HS-5 (cell line): ENCODE measurements around the gene NELFE.

ENCODE experiments used
- DNase-seq: peaks from one replicate; pipeline ENCODE4 v3.0.0-alpha.2; 2012; ENCODE audit warnings: low read depth

The NELFE gene

DNA sequence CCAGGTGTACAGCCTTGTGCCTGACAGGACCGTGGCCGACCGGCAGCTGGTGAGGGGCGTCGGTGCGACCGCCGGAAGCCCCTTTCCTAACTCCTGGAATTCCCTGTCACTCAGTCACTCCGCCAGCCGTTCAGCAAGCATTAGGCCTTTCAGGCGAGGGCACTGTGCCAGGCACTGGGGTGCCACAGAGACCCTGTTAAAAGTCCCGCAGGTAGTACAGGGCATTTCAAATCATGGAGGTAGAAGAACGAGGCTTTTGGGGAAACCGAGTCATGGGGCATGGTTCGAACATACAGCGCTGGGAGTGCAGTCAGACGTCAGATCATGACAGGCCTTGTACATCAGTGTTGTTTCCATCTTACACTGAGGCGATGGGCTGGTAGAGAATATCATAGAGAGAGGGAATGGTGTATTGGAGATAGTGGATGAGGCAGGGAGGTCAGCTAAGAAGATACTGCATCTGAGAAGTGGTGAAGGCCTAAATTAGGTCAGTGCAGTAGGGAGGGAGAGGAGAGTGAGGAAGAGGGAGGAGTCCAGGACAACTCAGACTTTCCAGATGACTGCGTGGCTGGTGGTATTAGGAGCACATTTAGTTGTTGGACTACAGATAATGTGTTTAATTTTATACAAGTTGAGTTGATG, 14.1 kb upstream of the NELFE start:
- DNase-seq: no peak

GRCh38 chr6:31971993-31972708, 13.4 kb upstream of the NELFE start, which contains the start of gene DXO:
DXO (minus strand) TSS chr6:31972138; CDS start chr6:31971675, 463 bp downstream.
- peak; percentile 97 for DNase-seq

- DNase-seq: no peak
Observed at GRCh38 chr6:31971279-31971992, 12.7 kb upstream of the NELFE start.

DNA sequence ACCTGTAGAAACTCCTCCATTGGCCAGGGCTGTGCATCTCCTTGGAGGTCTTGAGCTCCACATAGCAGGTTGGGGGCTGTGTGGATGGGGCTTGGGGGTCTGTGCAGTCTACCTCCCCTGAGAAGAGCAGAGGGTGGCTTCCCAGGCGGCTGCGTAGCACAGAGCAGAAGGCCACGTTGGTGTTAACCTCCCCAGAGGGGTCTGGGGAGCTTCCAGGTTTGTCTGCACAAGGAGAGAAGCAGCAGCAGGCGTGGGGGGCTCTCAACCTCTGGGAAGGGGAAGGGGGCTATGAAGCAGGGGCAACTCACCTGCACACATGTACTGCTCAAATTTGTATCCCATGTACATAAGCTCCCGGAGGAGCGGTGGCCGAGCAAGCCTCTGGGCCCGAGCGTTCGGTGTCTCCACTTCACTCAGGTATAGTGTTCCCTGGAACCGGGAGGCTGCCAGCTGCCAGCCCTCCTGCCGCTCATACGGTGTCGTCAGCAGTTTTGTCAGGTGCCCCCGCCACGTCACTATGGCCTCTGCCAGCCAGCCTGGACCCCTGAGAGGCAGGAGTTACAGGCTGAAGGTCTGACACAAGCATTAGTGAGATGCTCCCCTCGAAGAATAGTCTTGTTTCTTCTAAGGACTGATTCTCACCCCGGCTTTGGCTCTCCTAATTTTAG, 12.0 kb upstream of the NELFE start:
- no peak for DNase-seq

GRCh38 chr6:31969712-31970603, 11.2 kb upstream of the NELFE start:
- no peak for DNase-seq

GRCh38 chr6:31968791-31969711, 10.3 kb upstream of the NELFE start:
- DNase-seq: no peak

- no peak for DNase-seq
Observed at GRCh38 chr6:31968326-31968725, 9.6 kb upstream of the NELFE start.

- DNase-seq: no peak
Observed at GRCh38 chr6:31967926-31968320, 9.2 kb upstream of the NELFE start.

DNA sequence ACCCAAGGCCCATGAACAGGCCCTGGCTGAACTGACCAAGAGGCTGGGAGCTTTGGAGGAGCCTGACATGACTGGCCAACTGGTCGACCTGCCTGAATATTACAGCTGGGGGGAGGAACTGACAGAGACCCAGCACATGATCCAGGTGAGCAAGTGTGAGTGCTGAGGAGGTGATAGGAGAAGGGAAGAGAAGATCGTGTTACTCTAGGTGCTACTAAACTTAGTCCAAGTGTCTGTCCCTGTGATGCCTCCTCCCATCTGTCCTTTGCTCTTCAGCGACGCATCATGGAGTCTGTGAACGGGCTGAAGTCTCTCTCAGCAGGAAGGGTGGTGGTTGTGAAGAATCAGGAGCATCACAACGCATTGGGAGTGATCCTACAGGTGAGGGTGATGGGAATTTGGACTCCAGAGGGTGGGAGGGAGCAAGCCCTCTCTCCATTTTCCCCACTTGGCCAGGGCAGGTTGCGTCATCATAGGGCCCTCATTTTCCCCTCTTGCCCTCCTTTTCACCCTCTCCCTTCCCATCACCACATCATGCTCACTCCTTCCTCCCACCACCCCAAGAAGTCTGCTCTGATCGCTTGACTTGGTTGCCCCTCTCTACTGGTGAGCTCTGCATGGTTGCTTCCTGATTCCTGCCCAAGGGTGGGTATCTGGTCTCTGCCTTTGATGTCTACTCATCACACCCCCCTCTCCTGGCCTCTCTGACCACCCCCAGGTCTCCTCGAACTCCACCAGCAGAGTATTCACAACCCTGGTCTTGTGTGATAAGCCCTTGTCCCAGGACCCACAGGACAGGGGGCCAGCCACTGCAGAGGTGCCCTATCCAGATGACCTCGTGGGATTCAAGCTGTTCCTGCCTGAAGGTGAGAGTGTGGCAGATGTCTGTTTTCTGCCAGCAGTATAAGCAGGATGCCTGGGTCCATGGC, 8.5 kb upstream of the NELFE start:
- no peak for DNase-seq

DNA sequence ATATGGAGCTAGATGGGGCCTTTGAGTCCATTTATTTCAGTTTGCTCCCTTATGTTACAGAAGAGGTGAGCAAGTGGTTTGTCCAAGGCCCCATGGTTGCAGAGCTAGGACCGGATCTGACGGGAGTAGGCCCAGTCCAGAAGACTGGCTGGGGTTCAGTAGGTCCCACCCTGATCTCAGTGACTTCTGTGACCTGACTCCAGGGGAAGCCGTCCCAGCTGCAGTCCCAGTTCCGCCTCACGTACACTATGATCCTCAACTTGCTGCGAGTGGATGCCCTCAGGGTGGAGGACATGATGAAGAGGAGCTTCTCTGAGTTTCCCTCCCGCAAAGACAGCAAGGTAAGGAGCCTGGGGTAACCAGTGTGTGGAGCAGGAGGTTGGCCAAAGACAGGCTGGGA, 7.7 kb upstream of the NELFE start:
- DNase-seq: no peak

- no peak for DNase-seq
Observed at GRCh38 chr6:31965700-31966099, 6.9 kb upstream of the NELFE start.

- DNase-seq: no peak
Observed at GRCh38 chr6:31963921-31964320, 5.2 kb upstream of the NELFE start.

- no peak for DNase-seq
Observed at GRCh38 chr6:31961616-31962015, 2.8 kb upstream of the NELFE start.

GRCh38 chr6:31958412-31958740, 395 bp downstream of the NELFE start:
- DNase-seq: no peak

- no peak for DNase-seq
Observed at GRCh38 chr6:31956796-31957195, 2.0 kb downstream of the NELFE start.

- no peak for DNase-seq
Observed at GRCh38 chr6:31954511-31954910, 4.3 kb downstream of the NELFE start.

- no peak for DNase-seq
Observed at GRCh38 chr6:31952890-31953289, 5.9 kb downstream of the NELFE start.

GRCh38 chr6:31952140-31952805, 6.5 kb downstream of the NELFE start:
- DNase-seq: no peak
